ENCODE measurements around the gene HDAC4. TPM values are rescaled to one million over a fixed set of nuclear protein-coding genes. Genes with fewer than 3 reads are reported as not detected.

HDAC4 gene
- total RNA-seq, 1 experiment from 2014 or later: 44.4 TPM

GRCh38 chr2:239001794-239002193 is 399.0 kb downstream of the HDAC4 start:
- Mint-ChIP-seq H3K9me3 (peaks cover 12% of the 10 kb centered on the region; the same call in 1 of the 2 replicates), H3K27ac (no peak overlapping the region), H3K4me1 (no peaks in the 10 kb centered on the region), H3K4me3 (no peak overlapping the region), H3K27me3 (ENCODE audit: low read depth) (no peaks in the 10 kb centered on the region), H3K36me3 (no peaks in the 10 kb centered on the region)
- TF ChIP-seq OVOL2 (CRISPR knock-in tag; IDR thresholded peaks at IDR 0.05; ENCODE audit: borderline replicate concordance): no peak
- DNase-seq (ENCODE audit: low spot score): no peak
- POLR2A ChIA-PET: no interaction called here
- ATAC-seq: no peak
- CTCF ChIA-PET: no interaction called here

- H3K9me3 Mint-ChIP-seq: peaks cover 15% of the 10 kb centered on the region
- ATAC-seq (no peak), DNase-seq (ENCODE audit: low spot score) (no peak)
- H3K4me3 Mint-ChIP-seq: no peak overlapping the region
- TF ChIP-seq PREB (CRISPR knock-in tag; IDR thresholded peaks at IDR 0.05; ENCODE audit: borderline replicate concordance) (no peak), KAT7 (CRISPR knock-in tag; IDR thresholded peaks at IDR 0.05; ENCODE audit: borderline replicate concordance) (no peak), ZBTB43 (CRISPR knock-in tag; IDR thresholded peaks at IDR 0.05) (no peak), CREM (CRISPR knock-in tag; IDR thresholded peaks at IDR 0.05) (no peak), EMX1 (CRISPR knock-in tag; IDR thresholded peaks at IDR 0.05) (no peak), OVOL2 (CRISPR knock-in tag; IDR thresholded peaks at IDR 0.05; ENCODE audit: borderline replicate concordance) (no peak), CBFB (CRISPR knock-in tag; IDR thresholded peaks at IDR 0.05; ENCODE audit: low read depth) (no peak), ZNF671 (CRISPR knock-in tag; IDR thresholded peaks at IDR 0.05) (no peak), PRRX2 (CRISPR knock-in tag; IDR thresholded peaks at IDR 0.05) (no peak), ERG (CRISPR knock-in tag; IDR thresholded peaks at IDR 0.05) (no peak), MLX (CRISPR knock-in tag; IDR thresholded peaks at IDR 0.05) (no peak), GTF2I (CRISPR knock-in tag; conservative IDR thresholded peaks at IDR 0.05) (no peak), ZNF121 (CRISPR knock-in tag; IDR thresholded peaks at IDR 0.05) (no peak)
- ChIA-PET POLR2A (no interaction called here), CTCF (no interaction called here)
- no peaks in the 10 kb centered on the region for H3K27me3 Mint-ChIP-seq (ENCODE audit: low read depth)
- H3K27ac Mint-ChIP-seq: no peak overlapping the region
- 0 out of 2 replicates have a peak, but pooled peaks cover 1% of the 10 kb centered on the region for H3K36me3 Mint-ChIP-seq
- no peaks in the 10 kb centered on the region for H3K4me1 Mint-ChIP-seq
Observed at GRCh38 chr2:239000500-239001073, 400.2 kb downstream of the HDAC4 start.

GRCh38 chr2:239000089-239000488 is 400.7 kb downstream of the HDAC4 start:
- ATAC-seq: no peak
- Mint-ChIP-seq H3K27me3 (ENCODE audit: low read depth) (no peaks in the 10 kb centered on the region), H3K36me3 (peaks cover 6% of the 10 kb centered on the region), H3K9me3 (peaks cover 20% of the 10 kb centered on the region), H3K4me1 (no peaks in the 10 kb centered on the region), H3K4me3 (no peak overlapping the region), H3K27ac (no peak overlapping the region)
- no peak for DNase-seq (ENCODE audit: low spot score)
- POLR2A ChIA-PET: no interaction called here
- no peak for TF ChIP-seq CDX4 (CRISPR knock-in tag; IDR thresholded peaks at IDR 0.05; ENCODE audit: borderline replicate concordance)
- CTCF ChIA-PET: no interaction called here

- Mint-ChIP-seq H3K27ac (no peak overlapping the region), H3K9me3 (peaks cover 28% of the 10 kb centered on the region), H3K4me1 (no peaks in the 10 kb centered on the region), H3K36me3 (peaks cover 13% of the 10 kb centered on the region), H3K27me3 (ENCODE audit: low read depth) (no peaks in the 10 kb centered on the region), H3K4me3 (no peak overlapping the region)
- ChIA-PET CTCF (interaction anchor here (0.6 kb wide), 1 partner anchor 506 kb away, joined by 3 read pairs; no protein-coding TSS in a partner anchor), POLR2A (no interaction called here)
- ATAC-seq (no peak), DNase-seq (ENCODE audit: low spot score) (no peak)
- TF ChIP-seq E2F4 (CRISPR knock-in tag; IDR thresholded peaks at IDR 0.05; ENCODE audit: borderline replicate concordance, low read depth) (no peak), KAT7 (CRISPR knock-in tag; IDR thresholded peaks at IDR 0.05; ENCODE audit: borderline replicate concordance) (no peak), ARID4B (CRISPR knock-in tag; IDR thresholded peaks at IDR 0.05; ENCODE audit: borderline replicate concordance) (no peak), IRF2 (CRISPR knock-in tag; IDR thresholded peaks at IDR 0.05; ENCODE audit: borderline replicate concordance, low read depth) (no peak), ATF1 (CRISPR knock-in tag; IDR thresholded peaks at IDR 0.05) (no peak)
Observed at GRCh38 chr2:238999291-238999741, 401.5 kb downstream of the HDAC4 start.

Measured in WTC11 (cell line).